ENCODE results near the gene IFT122. TPM values are rescaled to one million over a fixed set of nuclear protein-coding genes. Genes with fewer than 3 reads are reported as not detected.
A peak's percentile ranks its signal among the peaks of the same experiment; 100 is the strongest.

The IFT122 gene
- total and polyA plus RNA-seq, 8 donors: 9.9 to 163 (median 19.6) TPM

- no peak for DNase-seq
- intact Hi-C loops (cut with DNase I; ENCODE audit: low total_unique reads): no loop called here
- WGBS, 5 donors: 91 to 97% (median 93%) methylated on average over 4 of the region's 4 CpGs
- H3K27ac ChIP-seq: no peak overlapping the region
- no peaks in the 10 kb centered on the region for H3K9me3 ChIP-seq
- peaks cover 8 to 15% (median 12%) of the 10 kb centered on the region in 4 donors for H3K4me1 ChIP-seq
- TF ChIP-seq EP300 (IDR thresholded peaks at IDR 0.05) (no peak), POLR2AphosphoS5 (IDR thresholded peaks at IDR 0.05) (no peak), POLR2A (IDR thresholded peaks at IDR 0.05) (no peak), CTCF (IDR thresholded peaks at IDR 0.05) (no peak)
- no peaks in the 10 kb centered on the region for H3K27me3 ChIP-seq
- no peak overlapping the region for H3K4me3 ChIP-seq
- H3K36me3 ChIP-seq: no peaks in the 10 kb centered on the region
Observed at GRCh38 chr3:129402616-129403015, 37.4 kb upstream of the IFT122 start.

- H3K4me1 ChIP-seq: peaks cover 3 to 7% (median 3%) of the 10 kb centered on the region in 4 donors
- H3K9me3 ChIP-seq: no peaks in the 10 kb centered on the region
- WGBS, 5 donors: 73 to 84% (median 82%) methylated on average over 7 of the region's 7 CpGs
- intact Hi-C loops (cut with DNase I; ENCODE audit: low total_unique reads): no loop called here
- no peak for DNase-seq
- H3K27me3 ChIP-seq: no peaks in the 10 kb centered on the region
- no peak overlapping the region for H3K4me3 ChIP-seq
- TF ChIP-seq CTCF (IDR thresholded peaks at IDR 0.05): no peak
- no peak for TF ChIP-seq POLR2AphosphoS5 (IDR thresholded peaks at IDR 0.05)
- TF ChIP-seq EP300 (IDR thresholded peaks at IDR 0.05): no peak
- H3K27ac ChIP-seq: no peak overlapping the region
- H3K36me3 ChIP-seq: no peaks in the 10 kb centered on the region
Observed at GRCh38 chr3:129403450-129403849, 36.6 kb upstream of the IFT122 start.

- no peaks in the 10 kb centered on the region for H3K27me3 ChIP-seq
- H3K9me3 ChIP-seq: no peaks in the 10 kb centered on the region
- WGBS, 5 donors: 76 to 88% (median 83%) methylated on average over 8 of the region's 8 CpGs
- no peaks in the 10 kb centered on the region for H3K36me3 ChIP-seq
- H3K4me3 ChIP-seq: no peak overlapping the region
- no peak for TF ChIP-seq POLR2A (IDR thresholded peaks at IDR 0.05)
- no peak for TF ChIP-seq POLR2AphosphoS5 (IDR thresholded peaks at IDR 0.05)
- H3K4me1 ChIP-seq: peaks cover 0 to 3% (median 0%) of the 10 kb centered on the region in 4 donors
- no peak for DNase-seq
- intact Hi-C loops (cut with DNase I; ENCODE audit: low total_unique reads): no loop called here
- no peak overlapping the region for H3K27ac ChIP-seq
Observed at GRCh38 chr3:129404130-129404529, 35.9 kb upstream of the IFT122 start.

GRCh38 chr3:129404610-129405009 lies 35.4 kb upstream of the IFT122 start:
- intact Hi-C loops (cut with DNase I; ENCODE audit: low total_unique reads): no loop called here
- Histone ChIP-seq H3K4me3 (no peak overlapping the region), H3K4me1 (peaks cover 0 to 3% (median 0%) of the 10 kb centered on the region in 4 donors), H3K36me3 (no peaks in the 10 kb centered on the region), H3K27ac (no peak overlapping the region), H3K9me3 (no peaks in the 10 kb centered on the region), H3K27me3 (no peaks in the 10 kb centered on the region)
- TF ChIP-seq EP300 (IDR thresholded peaks at IDR 0.05) (no peak), POLR2AphosphoS5 (IDR thresholded peaks at IDR 0.05) (no peak), POLR2A (IDR thresholded peaks at IDR 0.05) (no peak), CTCF (IDR thresholded peaks at IDR 0.05) (no peak)
- WGBS, 5 donors: 80 to 87% (median 85%) methylated on average over 5 of the region's 5 CpGs
- DNase-seq: no peak

GRCh38 chr3:129409541-129409940 lies 30.5 kb upstream of the IFT122 start:
- Histone ChIP-seq H3K27ac (no peak overlapping the region), H3K9me3 (no peaks in the 10 kb centered on the region), H3K4me1 (peaks cover 6 to 19% (median 8%) of the 10 kb centered on the region in 4 donors), H3K4me3 (no peak overlapping the region), H3K36me3 (no peaks in the 10 kb centered on the region), H3K27me3 (no peaks in the 10 kb centered on the region)
- intact Hi-C loops (cut with DNase I; ENCODE audit: low total_unique reads): no loop called here
- TF ChIP-seq CTCF (IDR thresholded peaks at IDR 0.05) (no peak), EP300 (IDR thresholded peaks at IDR 0.05) (no peak), POLR2A (IDR thresholded peaks at IDR 0.05) (no peak), POLR2AphosphoS5 (IDR thresholded peaks at IDR 0.05) (peak in 1 of 3 donors; percentile 4)
- 66 to 82% (median 73%) methylated on average over 2 of the region's 2 CpGs for WGBS, 5 donors
- DNase-seq: peak in 1 of 2 donors; percentile 28
